ENCODE measurements around the gene TMEM63A.
A peak's percentile ranks its signal among the peaks of the same experiment; 100 is the strongest.
"Not testable (repeated sequence)": the region's sequence is repeated elsewhere in the genome, so short reads cannot be mapped to it uniquely, and the experiment has no call there.

The TMEM63A gene

GRCh38 chr1:225908773-225909172 is 26.6 kb upstream of the TMEM63A start:
- no peak for DNase-seq (ENCODE audit: low read depth in 2 of 2)

GRCh38 chr1:225908013-225908640 is 25.9 kb upstream of the TMEM63A start:
- no peak for DNase-seq (ENCODE audit: low read depth in 2 of 2)

GRCh38 chr1:225907341-225907740 is 25.2 kb upstream of the TMEM63A start:
- no peak for DNase-seq (ENCODE audit: low read depth in 2 of 2)

- DNase-seq (ENCODE audit: low read depth in 2 of 2): no peak
These were observed 24.3 kb upstream of the TMEM63A start for GRCh38 chr1:225906467-225906866.

- DNase-seq (ENCODE audit: low read depth in 2 of 2): no peak
These were observed 21.4 kb upstream of the TMEM63A start for GRCh38 chr1:225903623-225904022.

- no peak for DNase-seq (ENCODE audit: low read depth in 2 of 2)
These were observed 17.1 kb upstream of the TMEM63A start for GRCh38 chr1:225899044-225899925.

GRCh38 chr1:225897595-225898514 is 15.7 kb upstream of the TMEM63A start:
- no peak for DNase-seq (ENCODE audit: low read depth in 2 of 2)

- DNase-seq (ENCODE audit: low read depth in 2 of 2): peak in 1 of 2 donors; percentile 44
These were observed 14.9 kb upstream of the TMEM63A start for GRCh38 chr1:225896937-225897549.

- DNase-seq (ENCODE audit: low read depth in 2 of 2): no peak
These were observed 14.3 kb upstream of the TMEM63A start for GRCh38 chr1:225896494-225896893.

GRCh38 chr1:225892307-225892706 is 10.1 kb upstream of the TMEM63A start:
- DNase-seq (ENCODE audit: low read depth in 2 of 2): no peak

- DNase-seq (ENCODE audit: low read depth in 2 of 2): no peak
These were observed 9.2 kb upstream of the TMEM63A start for GRCh38 chr1:225891229-225891972.

GRCh38 chr1:225890346-225891228 is 8.4 kb upstream of the TMEM63A start:
- DNase-seq (ENCODE audit: low read depth in 2 of 2): no peak

GRCh38 chr1:225889743-225890142 is 7.6 kb upstream of the TMEM63A start:
- no peak for DNase-seq (ENCODE audit: low read depth in 2 of 2)

GRCh38 chr1:225888898-225889601 is 6.9 kb upstream of the TMEM63A start, which contains the start of gene LEFTY1:
TSS of gene LEFTY1 (minus strand) at chr1:225889146. CDS start at chr1:225889066, 80 bp downstream.
- no peak for DNase-seq (ENCODE audit: low read depth in 2 of 2)

- no peak for DNase-seq (ENCODE audit: low read depth in 2 of 2)
These were observed 6.2 kb upstream of the TMEM63A start for GRCh38 chr1:225888289-225888897.

- DNase-seq (ENCODE audit: low read depth in 2 of 2): not testable (repeated sequence)
These were observed 5.5 kb upstream of the TMEM63A start for GRCh38 chr1:225887554-225888288.

GRCh38 chr1:225887030-225887314 is 4.8 kb upstream of the TMEM63A start:
- DNase-seq (ENCODE audit: low read depth in 2 of 2): no peak
